ENCODE results near the gene BTBD17. TPM values are rescaled to one million over a fixed set of nuclear protein-coding genes. Genes with fewer than 3 reads are reported as not detected.
A peak's percentile ranks its signal among the peaks of the same experiment; 100 is the strongest.

Gene BTBD17
- polyA plus RNA-seq, 1 of the 3 experiments (the other 2 are of a cell fraction) = not detected

GRCh38 chr17:74355065-74355464 is 6.6 kb downstream of the BTBD17 start:
- ChIA-PET POLR2A (no interaction called here), CTCF (interaction anchor here (0.7 to 4.7 kb wide), 8 partner anchors 8 to 103 kb away, joined by 3 to 44 read pairs (median 4); partner anchors contain the start of gene GPR142)
- no peak overlapping the region for H2AFZ ChIP-seq (ENCODE audit: low read depth)
- no peaks in the 10 kb centered on the region for H4K20me1 ChIP-seq (ENCODE audit: insufficient read depth)
- no peak overlapping the region for H3K27ac ChIP-seq (ENCODE audit: low read depth in 2 of 2, low read length in 1 of 2)
- TF ChIP-seq ZBTB33 (IDR thresholded peaks at IDR 0.05; ENCODE audit: borderline replicate concordance, low read depth) = no peak
- H3K79me2 ChIP-seq (ENCODE audit: insufficient read depth) = no peaks in the 10 kb centered on the region
- DNase-seq = no peak
- WGBS (ENCODE audit: low lambda C conversion rate) = 72% methylated on average over 4 of the region's 8 CpGs
- no peak overlapping the region for H3K9ac ChIP-seq
- H3K4me2 ChIP-seq = no peak overlapping the region
- no peaks in the 10 kb centered on the region for H3K9me2 ChIP-seq
- H3K36me3 ChIP-seq (replicated peaks in 1 of 2; ENCODE audit: control insufficient read depth in 1 of 2, insufficient read depth in 2 of 2, low read length in 1 of 2) = no peaks in the 10 kb centered on the region
- H3K27me3 ChIP-seq (ENCODE audit: insufficient read depth) = no peaks in the 10 kb centered on the region
- peaks cover 0 to 2% of the 10 kb centered on the region in 2 experiments; a peak in 1 of 4 replicates for H3K4me1 ChIP-seq (ENCODE audit: control insufficient read depth in 1 of 2, insufficient read depth in 2 of 2, low read depth in 1 of 2, low read length in 1 of 2)
- no peak overlapping the region for H3K4me3 ChIP-seq (ENCODE audit: low read depth in 2 of 2, low read length in 1 of 2)
- no peaks in the 10 kb centered on the region for H3F3A ChIP-seq (replicated peaks; ENCODE audit: insufficient read depth)
- H3K9me3 ChIP-seq = no peaks in the 10 kb centered on the region

- no peak overlapping the region for H3K4me3 ChIP-seq (ENCODE audit: low read depth in 2 of 2, low read length in 1 of 2)
- TF ChIP-seq IRF3 (IDR thresholded peaks at IDR 0.05; ENCODE audit: low read depth, low read length) (no peak), FOSL2 (IDR thresholded peaks at IDR 0.05; ENCODE audit: borderline replicate concordance, low read depth) (no peak), RXRA (IDR thresholded peaks at IDR 0.05; ENCODE audit: borderline replicate concordance, low read depth) (no peak), RAD21 (IDR thresholded peaks at IDR 0.05; ENCODE audit: low read length) (no peak), FOXM1 (IDR thresholded peaks at IDR 0.05; ENCODE audit: low read depth) (no peak)
- no peak for DNase-seq
- ChIA-PET POLR2A (no interaction called here), CTCF (interaction anchor here (0.7 to 4.7 kb wide), 6 partner anchors 9 to 52 kb away, joined by 3 to 44 read pairs (median 4); partner anchors contain the start of gene GPR142)
- no peaks in the 10 kb centered on the region for H3K9me3 ChIP-seq
- WGBS (ENCODE audit: low lambda C conversion rate) = 81% methylated on average over 8 of the region's 10 CpGs
- no peaks in the 10 kb centered on the region for H4K20me1 ChIP-seq (ENCODE audit: insufficient read depth)
- no peak overlapping the region for H3K9ac ChIP-seq
- no peaks in the 10 kb centered on the region for H3K9me2 ChIP-seq
- H2AFZ ChIP-seq (ENCODE audit: low read depth) = no peak overlapping the region
- H3F3A ChIP-seq (replicated peaks; ENCODE audit: insufficient read depth) = no peaks in the 10 kb centered on the region
- H3K27ac ChIP-seq (ENCODE audit: low read depth in 2 of 2, low read length in 1 of 2) = no peak overlapping the region
- H3K79me2 ChIP-seq (ENCODE audit: insufficient read depth) = no peaks in the 10 kb centered on the region
- H3K36me3 ChIP-seq (replicated peaks in 1 of 2; ENCODE audit: control insufficient read depth in 1 of 2, insufficient read depth in 2 of 2, low read length in 1 of 2) = no peaks in the 10 kb centered on the region
- H3K27me3 ChIP-seq (ENCODE audit: insufficient read depth) = no peaks in the 10 kb centered on the region
- no peak overlapping the region for H3K4me2 ChIP-seq
- H3K4me1 ChIP-seq (ENCODE audit: control insufficient read depth in 1 of 2, insufficient read depth in 2 of 2, low read depth in 1 of 2, low read length in 1 of 2) = peaks cover 0 to 2% of the 10 kb centered on the region in 2 experiments; a peak in 1 of 4 replicates
Observed at GRCh38 chr17:74354561-74354960, 7.1 kb downstream of the BTBD17 start.

- no peaks in the 10 kb centered on the region for H3K36me3 ChIP-seq (replicated peaks in 1 of 2; ENCODE audit: control insufficient read depth in 1 of 2, insufficient read depth in 2 of 2, low read length in 1 of 2)
- ChIA-PET CTCF (interaction anchor here (1.0 to 12.6 kb wide), 9 partner anchors 9 to 55 kb away, joined by 3 to 194 read pairs (median 8); partner anchors contain the start of genes BTBD17 and GPR142), POLR2A (no interaction called here)
- no peak overlapping the region for H3K4me3 ChIP-seq (ENCODE audit: low read depth in 2 of 2, low read length in 1 of 2)
- no peaks in the 10 kb centered on the region for H3K9me3 ChIP-seq
- DNase-seq = peak; percentile 94
- H3K27me3 ChIP-seq (ENCODE audit: insufficient read depth) = no peaks in the 10 kb centered on the region
- H3K4me1 ChIP-seq (ENCODE audit: control insufficient read depth in 1 of 2, insufficient read depth in 2 of 2, low read depth in 1 of 2, low read length in 1 of 2) = peaks cover 0 to 2% of the 10 kb centered on the region in 2 experiments; a peak in 1 of 4 replicates
- no peaks in the 10 kb centered on the region for H3F3A ChIP-seq (replicated peaks; ENCODE audit: insufficient read depth)
- WGBS (ENCODE audit: low lambda C conversion rate) = 16% methylated on average over 25 of the region's 29 CpGs
- no peaks in the 10 kb centered on the region for H4K20me1 ChIP-seq (ENCODE audit: insufficient read depth)
- no peak overlapping the region for H3K9ac ChIP-seq
- H3K4me2 ChIP-seq = no peak overlapping the region
- no peaks in the 10 kb centered on the region for H3K9me2 ChIP-seq
- no peaks in the 10 kb centered on the region for H3K79me2 ChIP-seq (ENCODE audit: insufficient read depth)
- H2AFZ ChIP-seq (ENCODE audit: low read depth) = no peak overlapping the region
- TF ChIP-seq POLR2AphosphoS5 (IDR thresholded peaks at IDR 0.05; ENCODE audit: low read depth, low read length) (no peak), FOXJ3 (CRISPR knock-in tag; IDR thresholded peaks at IDR 0.05) (no peak), MXI1 (IDR thresholded peaks at IDR 0.05; ENCODE audit: low read depth, low read length) (no peak), SMC3 (IDR thresholded peaks at IDR 0.05; ENCODE audit: low read depth, low read length) (peak; percentile 55; the same call in 1 of the 2 replicates), RCOR1 (IDR thresholded peaks at IDR 0.05; ENCODE audit: low read length) (no peak), GABPA (IDR thresholded peaks at IDR 0.05; ENCODE audit: low read depth) (no peak), RAD21 (IDR thresholded peaks at IDR 0.05; ENCODE audit: low read length) (peak; percentile 54)
- H3K27ac ChIP-seq (ENCODE audit: low read depth in 2 of 2, low read length in 1 of 2) = no peak overlapping the region
Observed at GRCh38 chr17:74354123-74354522, 7.5 kb downstream of the BTBD17 start.
